OCI-M2 (cell line): ENCODE measurements around the gene ZNF407.

Experiments used
- DNase-seq: peaks from one replicate; lab custom pipeline; 2025; ENCODE audit not compliant: unreplicated experiment; lab: John Stamatoyannopoulos, UW

ZNF407 gene

GRCh38 chr18:74715865-74716712 lies 118.4 kb downstream of the ZNF407 start:
- DNase-seq: no peak

GRCh38 chr18:74718312-74718711 lies 120.6 kb downstream of the ZNF407 start:
- no peak for DNase-seq

DNA sequence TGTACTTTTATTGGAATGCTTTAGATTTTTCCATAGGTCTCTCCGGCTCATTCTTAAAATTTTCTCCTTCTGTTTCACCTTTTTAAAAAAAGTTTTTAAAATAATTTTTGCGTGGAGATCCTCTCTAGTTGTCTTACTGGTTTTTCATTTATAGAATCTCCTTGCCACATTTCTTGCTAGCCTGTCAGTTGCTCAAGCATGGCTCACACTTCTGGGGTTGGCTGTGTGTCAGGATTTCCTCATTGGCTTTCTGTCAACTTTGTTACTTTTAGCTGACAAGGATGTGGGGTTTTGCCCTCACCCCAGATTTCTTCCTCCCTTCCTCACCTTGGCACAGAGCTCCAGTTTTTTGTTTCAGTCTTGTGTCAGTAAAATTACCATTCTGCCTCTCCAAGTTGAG lies 124.6 kb downstream of the ZNF407 start:
- no peak for DNase-seq

DNA sequence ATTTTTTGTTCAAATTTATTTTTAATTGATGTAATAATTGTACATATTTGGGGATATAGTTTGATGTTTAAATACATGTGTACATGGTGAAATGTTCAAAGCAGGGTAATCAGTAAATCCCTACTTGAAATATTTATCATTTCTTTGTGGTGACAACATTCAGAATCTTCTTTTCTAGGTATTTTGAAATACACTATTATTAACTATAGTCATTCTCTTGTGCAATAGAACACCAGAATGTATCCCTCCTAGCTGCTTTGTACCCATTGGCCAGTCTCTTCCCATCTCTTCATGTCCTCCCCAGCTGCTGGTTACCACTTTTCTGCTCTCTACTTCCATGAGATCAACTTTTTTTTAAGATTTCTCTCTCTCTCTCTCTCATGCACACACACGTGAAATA lies 126.5 kb downstream of the ZNF407 start:
- DNase-seq: no peak

DNA sequence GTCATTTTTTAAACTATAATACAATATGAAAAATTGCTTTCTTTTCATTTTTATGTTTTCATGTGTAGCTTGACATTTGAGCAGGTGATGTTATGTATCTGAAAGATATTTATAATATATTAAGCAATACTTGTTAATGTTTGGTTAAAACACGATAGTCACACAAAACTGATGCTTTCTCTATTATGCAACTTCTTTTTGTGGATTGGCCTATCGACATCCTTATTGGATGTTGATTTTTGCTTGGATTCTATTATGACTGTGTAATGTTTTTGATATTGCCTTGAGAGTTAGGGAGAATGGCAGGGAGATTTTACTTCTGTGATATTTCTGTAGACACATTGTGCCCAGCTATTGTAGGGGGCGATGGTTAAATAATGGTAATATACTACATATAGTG lies 128.0 kb downstream of the ZNF407 start:
- no peak for DNase-seq

- no peak for DNase-seq
Observed at GRCh38 chr18:74728586-74728985, 130.9 kb downstream of the ZNF407 start.

GRCh38 chr18:74731097-74731496 lies 133.4 kb downstream of the ZNF407 start:
- no peak for DNase-seq

DNA sequence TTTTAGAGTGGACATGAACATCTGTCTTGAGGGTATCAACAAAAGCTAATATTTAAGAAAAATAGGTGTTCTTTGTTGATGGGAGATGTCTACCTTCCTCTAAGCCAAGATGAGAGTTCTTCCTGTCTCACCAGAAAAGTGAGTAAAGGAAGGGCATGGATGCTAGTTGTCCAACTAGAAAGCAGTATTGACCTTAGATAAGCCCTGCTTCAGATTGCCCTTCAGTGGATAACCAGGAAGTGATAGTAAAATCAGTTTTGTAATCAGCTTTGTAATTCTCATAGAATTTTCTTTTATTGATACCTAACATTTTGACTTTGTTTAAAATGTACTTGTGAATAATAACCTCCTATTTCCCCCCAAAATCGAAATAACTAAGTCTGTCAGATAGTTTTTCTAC lies 134.7 kb downstream of the ZNF407 start:
- no peak for DNase-seq

DNA sequence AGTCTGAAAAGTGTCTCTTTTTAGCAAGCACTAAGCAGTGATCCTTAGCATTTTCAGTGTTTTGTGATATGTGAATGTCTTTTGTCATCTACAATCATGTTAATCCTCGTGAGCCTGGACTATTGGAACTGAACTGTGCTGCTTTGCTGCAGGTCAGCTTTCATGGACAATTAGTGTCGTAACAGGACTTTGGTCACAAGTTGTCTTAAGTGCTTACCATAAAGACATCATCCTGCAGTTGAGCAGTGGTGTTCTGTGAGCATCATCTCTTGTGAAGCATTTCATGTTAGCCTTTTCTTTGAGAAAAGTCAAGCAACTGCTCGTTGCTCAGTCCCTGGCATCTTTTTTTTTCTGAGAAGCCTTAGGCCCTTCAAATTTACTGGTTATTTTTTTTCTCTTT lies 135.9 kb downstream of the ZNF407 start:
- DNase-seq: no peak

- no peak for DNase-seq
Observed at GRCh38 chr18:74734013-74734444, 136.4 kb downstream of the ZNF407 start.

DNA sequence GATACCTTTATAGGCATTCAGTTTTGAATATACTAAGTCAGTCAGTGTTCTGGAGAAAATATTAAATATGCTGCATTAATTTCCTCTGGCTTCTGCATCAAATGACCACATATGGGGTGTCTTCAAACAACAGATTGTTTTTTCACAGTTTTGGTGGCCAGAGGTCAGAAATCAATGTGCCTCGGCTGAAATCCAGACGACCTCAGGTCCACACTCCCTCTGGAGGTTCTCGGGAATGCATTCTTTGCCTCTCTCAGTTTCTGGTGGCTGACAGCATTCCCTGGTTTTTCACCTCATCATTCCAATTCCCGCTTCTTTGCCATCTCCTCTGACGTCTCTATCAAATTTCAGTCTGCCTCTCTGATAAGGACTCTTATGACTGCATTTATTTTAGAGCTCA lies 142.3 kb downstream of the ZNF407 start:
- DNase-seq: no peak

GRCh38 chr18:74742573-74743243 lies 145.0 kb downstream of the ZNF407 start:
- DNase-seq: no peak

GRCh38 chr18:74745633-74746403 lies 148.1 kb downstream of the ZNF407 start:
- DNase-seq: no peak

DNA sequence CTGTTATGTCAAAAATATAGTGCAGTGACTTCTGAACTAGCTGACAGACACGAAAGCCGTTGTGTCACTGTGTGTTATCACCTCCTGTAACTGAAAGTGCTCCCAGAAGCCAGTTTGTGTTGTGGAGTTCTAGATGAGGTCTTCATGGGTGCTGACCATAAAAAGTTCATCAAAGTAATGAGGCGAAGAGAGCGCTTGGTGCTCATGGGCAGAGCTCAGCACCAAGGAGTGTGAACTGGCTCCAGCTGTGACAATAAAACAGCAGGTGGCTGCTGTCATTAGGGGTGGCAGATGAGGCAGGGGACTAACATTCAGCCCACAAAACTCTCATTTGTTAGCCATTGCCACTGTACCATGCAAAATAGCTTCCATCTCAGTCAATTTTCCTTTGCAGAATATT lies 151.1 kb downstream of the ZNF407 start:
- DNase-seq: no peak

- no peak for DNase-seq
Observed at GRCh38 chr18:74758995-74759394, 161.3 kb downstream of the ZNF407 start.

GRCh38 chr18:74760026-74760425 lies 162.4 kb downstream of the ZNF407 start:
- DNase-seq: no peak

- DNase-seq: no peak
Observed at GRCh38 chr18:74760436-74760835, 162.8 kb downstream of the ZNF407 start.

- no peak for DNase-seq
Observed at GRCh38 chr18:74766251-74766650, 168.6 kb downstream of the ZNF407 start.

GRCh38 chr18:74768096-74768495 lies 170.4 kb downstream of the ZNF407 start:
- no peak for DNase-seq

- DNase-seq: no peak
Observed at GRCh38 chr18:74773171-74773624, 175.5 kb downstream of the ZNF407 start.

DNA sequence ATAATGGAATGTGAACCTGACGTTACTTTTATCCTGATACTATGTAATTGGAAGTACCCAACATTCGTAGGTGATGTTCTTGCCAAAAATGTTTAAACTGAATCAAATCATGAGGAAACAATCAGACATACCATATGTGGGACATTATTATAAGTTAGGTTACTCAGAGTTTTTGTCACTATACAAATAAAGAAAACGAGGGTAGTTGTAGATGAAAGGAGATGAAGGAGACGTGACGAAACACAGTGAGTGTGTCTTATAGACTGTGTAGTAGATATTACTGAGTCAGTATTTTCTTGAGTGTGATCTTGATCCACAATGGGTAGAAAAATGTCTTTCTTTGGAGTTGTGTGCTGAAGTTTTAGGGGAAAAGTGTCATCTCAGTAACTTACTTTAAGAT lies 176.8 kb downstream of the ZNF407 start:
- DNase-seq: no peak

GRCh38 chr18:74775239-74775638 lies 177.6 kb downstream of the ZNF407 start:
- DNase-seq: no peak
